GM10248 (cell line): ENCODE results near the gene DAGLA.

Experiments
- CTCF ChIA-PET: fragments of 300-600 bp; sonication (Branson Sonifier 250); formaldehyde crosslinking; extraction: SDS; loops from one replicate; lab custom pipeline; 2021; ENCODE audit warnings: antibody characterized with exemption; lab: Yijun Ruan, JAX
- POLR2A ChIA-PET: fragments of 350-650 bp; sonication (Branson Sonifier 250); formaldehyde crosslinking; extraction: SDS; loops from one replicate; lab custom pipeline; 2020; ENCODE audit warnings: antibody characterized with exemption; lab: Yijun Ruan, JAX
- DNase-seq: peaks from one replicate; pipeline ENCODE4 v3.0.0; 2012; ENCODE audit errors: extremely low spot score
- CTCF ChIP-seq: IDR thresholded peaks from 2 replicates; pipeline ENCODE4 v1.5.1; 2012; ENCODE audit warnings: mild to moderate bottlenecking, low read depth; ENCODE audit errors: extremely low read depth, missing control alignments, control extremely low read depth

The DAGLA gene

DNA sequence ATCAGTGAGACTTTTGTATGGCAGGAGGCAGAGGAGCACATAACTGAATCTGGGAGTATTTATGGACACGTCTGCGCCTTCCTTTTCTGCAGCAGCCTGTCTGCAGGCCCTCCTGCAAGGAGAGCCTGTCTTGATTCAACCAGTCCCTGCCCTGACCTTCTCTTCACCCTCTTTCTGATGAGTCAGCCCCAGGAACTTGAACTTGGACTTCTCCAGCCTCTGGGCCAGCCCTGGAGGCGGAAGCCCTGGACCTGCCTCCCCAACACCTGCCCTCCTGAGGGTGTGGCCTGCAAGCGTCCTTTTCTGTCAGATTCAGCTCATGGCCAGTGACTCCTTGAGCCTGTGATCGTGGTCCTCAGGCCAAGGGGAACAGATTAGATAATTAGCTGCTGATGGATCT lies 20.0 kb downstream of the DAGLA start:
- ChIA-PET POLR2A (no interaction called here), CTCF (no interaction called here)
- no peak for DNase-seq
- no peak for TF ChIP-seq CTCF

GRCh38 chr11:61700720-61701119 lies 20.5 kb downstream of the DAGLA start:
- CTCF ChIA-PET = no interaction called here
- POLR2A ChIA-PET = no interaction called here
- no peak for DNase-seq
- no peak for TF ChIP-seq CTCF

- no peak for DNase-seq
- ChIA-PET POLR2A (no interaction called here), CTCF (interaction anchor here (1.0 to 1.3 kb wide), 2 partner anchors 11 to 19 kb away, joined by 3 to 4 read pairs; no protein-coding TSS in a partner anchor)
- no peak for TF ChIP-seq CTCF
These were observed 21.2 kb downstream of the DAGLA start for GRCh38 chr11:61701242-61701886.

- DNase-seq = no peak
- CTCF ChIA-PET = interaction anchor here (1.0 to 3.1 kb wide), 3 partner anchors 8 to 31 kb away, joined by 3 to 8 read pairs (median 8); no protein-coding TSS in a partner anchor
- TF ChIP-seq CTCF = no peak
- POLR2A ChIA-PET = no interaction called here
These were observed 22.6 kb downstream of the DAGLA start for GRCh38 chr11:61702701-61703312.

DNA sequence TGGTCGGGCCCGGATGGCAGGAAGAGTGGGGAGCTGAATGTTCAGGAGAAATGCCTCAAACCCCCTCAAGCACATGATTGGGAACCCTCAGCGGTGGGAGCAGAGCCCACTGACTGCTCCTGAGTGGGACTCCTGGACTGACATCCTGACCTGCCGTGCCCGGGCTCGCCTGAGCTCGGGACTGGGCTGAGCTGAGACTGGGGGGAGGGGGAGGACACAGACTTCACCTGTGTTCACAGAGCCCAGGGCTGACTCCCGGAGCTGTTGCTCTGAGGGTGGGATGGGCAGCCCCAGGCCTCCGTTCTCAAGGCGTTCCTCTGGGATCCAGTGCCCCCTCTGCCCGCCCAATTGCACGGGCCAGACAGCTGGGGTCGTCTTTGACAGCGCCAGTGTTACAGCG lies 24.6 kb downstream of the DAGLA start:
- no peak for DNase-seq
- ChIA-PET CTCF (interaction anchor here (2.3 to 3.1 kb wide), 2 partner anchors 10 to 29 kb away, joined by 8 read pairs; no protein-coding TSS in a partner anchor), POLR2A (interaction anchor here (0.6 kb wide), 1 partner anchor 116 kb away, joined by 5 read pairs; no protein-coding TSS in a partner anchor)
- no peak for TF ChIP-seq CTCF

DNA sequence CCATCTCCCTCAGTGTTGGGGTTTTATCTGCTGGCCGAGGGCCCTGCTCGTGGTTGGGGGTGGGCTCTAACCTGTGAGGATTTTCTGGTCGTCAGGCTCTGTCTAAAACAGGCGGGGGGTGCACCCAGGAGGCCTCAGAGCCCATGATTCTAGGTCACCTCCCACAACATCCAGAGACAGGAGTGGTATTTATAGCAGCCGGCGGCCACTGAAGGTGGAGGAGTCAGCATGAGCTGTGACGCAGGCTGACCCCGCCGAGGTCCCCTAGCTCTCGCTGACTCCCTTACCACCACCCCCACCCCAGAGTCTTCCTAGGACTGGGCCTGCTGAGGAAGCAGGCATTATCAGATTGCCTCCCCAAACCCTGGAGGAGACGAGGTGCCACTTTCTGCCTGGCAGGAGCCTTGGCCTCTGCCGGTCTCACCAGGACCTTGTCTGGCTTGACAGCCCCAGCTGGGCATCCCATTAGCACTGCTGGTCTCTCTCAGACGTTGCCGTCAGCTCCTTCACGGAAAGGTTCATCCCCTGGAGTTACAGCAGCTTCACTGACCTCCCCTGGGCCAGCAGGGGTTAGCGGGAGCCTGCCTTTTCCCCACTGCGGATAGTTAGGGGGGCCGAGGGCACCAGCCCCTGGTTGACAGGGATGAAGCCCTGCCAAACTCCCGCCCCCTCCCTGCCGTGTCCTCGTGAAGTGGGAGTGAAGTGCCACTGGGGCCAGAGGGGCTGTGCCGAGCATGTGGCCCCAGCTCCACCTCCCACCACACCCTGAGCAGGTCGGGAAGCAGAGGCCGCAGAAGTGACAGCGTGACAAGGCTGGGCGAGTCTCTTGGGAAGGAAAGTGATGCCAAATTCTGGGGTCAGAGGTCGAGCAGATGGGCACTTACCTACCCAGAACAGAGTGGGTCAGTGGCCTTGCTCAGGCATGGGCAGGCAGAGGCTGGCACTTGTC lies 26.5 kb downstream of the DAGLA start:
- CTCF ChIA-PET = interaction anchor here (1.1 kb wide), 1 partner anchor 31 kb away, joined by 3 read pairs; no protein-coding TSS in a partner anchor
- no peak for TF ChIP-seq CTCF
- no peak for DNase-seq
- POLR2A ChIA-PET = no interaction called here
